ENCODE results near the gene KCNK1.
A peak's percentile ranks its signal among the peaks of the same experiment; 100 is the strongest.

Gene KCNK1

GRCh38 chr1:233695901-233696300, 82.0 kb downstream of the KCNK1 start:
- no peak for DNase-seq (ENCODE audit: low read depth)
- no peak for TF ChIP-seq CTCF (IDR thresholded peaks at IDR 0.05; ENCODE audit: control insufficient read depth, extremely low read depth, insufficient read depth)
- no peak overlapping the region for H3K4me3 ChIP-seq (ENCODE audit: low read depth, low read length)

- DNase-seq (ENCODE audit: low read depth), result no peak
- no peak overlapping the region for H3K4me3 ChIP-seq (ENCODE audit: low read depth, low read length)
These were observed 86.4 kb downstream of the KCNK1 start for GRCh38 chr1:233700338-233700737.

GRCh38 chr1:233704170-233704897, 90.4 kb downstream of the KCNK1 start:
- DNase-seq (ENCODE audit: low read depth), result no peak
- no peak for TF ChIP-seq CTCF (IDR thresholded peaks at IDR 0.05; ENCODE audit: control insufficient read depth, extremely low read depth, insufficient read depth)
- H3K4me3 ChIP-seq (ENCODE audit: low read depth, low read length), result no peak overlapping the region

More at GRCh38 chr1:233700338-233700737, 86.4 kb downstream of the KCNK1 start:
- TF ChIP-seq CTCF (IDR thresholded peaks at IDR 0.05; ENCODE audit: control insufficient read depth, extremely low read depth, insufficient read depth), result no peak

GRCh38 chr1:233704898-233705723, 91.2 kb downstream of the KCNK1 start:
- H3K4me3 ChIP-seq (ENCODE audit: low read depth, low read length), result no peak overlapping the region
- peak; percentile 62 for DNase-seq (ENCODE audit: low read depth)
- no peak for TF ChIP-seq CTCF (IDR thresholded peaks at IDR 0.05; ENCODE audit: control insufficient read depth, extremely low read depth, insufficient read depth)

- DNase-seq (ENCODE audit: low read depth), result no peak
- no peak overlapping the region for H3K4me3 ChIP-seq (ENCODE audit: low read depth, low read length)
- TF ChIP-seq CTCF (IDR thresholded peaks at IDR 0.05; ENCODE audit: control insufficient read depth, extremely low read depth, insufficient read depth), result no peak
These were observed 93.4 kb downstream of the KCNK1 start for GRCh38 chr1:233707153-233707879.

- TF ChIP-seq CTCF (IDR thresholded peaks at IDR 0.05; ENCODE audit: control insufficient read depth, extremely low read depth, insufficient read depth), result no peak
- DNase-seq (ENCODE audit: low read depth), result no peak
- no peak overlapping the region for H3K4me3 ChIP-seq (ENCODE audit: low read depth, low read length)
These were observed 94.2 kb downstream of the KCNK1 start for GRCh38 chr1:233707880-233708815.

Data from LNCaP clone FGC (cell line).